MM.1S (cell line): ENCODE data around the gene IRAK1BP1.

ENCODE experiments used
- CTCF ChIP-seq: fragments of 300-600 bp; sonication (generic); IDR thresholded peaks from 2 replicates; pipeline ENCODE4 v1.5.1; 2016; ENCODE audit warnings: antibody characterized with exemption, low read length, mixed read lengths
- EZH2 ChIP-seq: fragments of 300-600 bp; sonication (generic); optimal IDR thresholded peaks from 2 replicates; pipeline ENCODE3; 2017; ENCODE audit warnings: low read depth, mild to moderate bottlenecking, antibody characterized with exemption, low read length, mixed read lengths
- EZH2phosphoT487 ChIP-seq: fragments of 300-600 bp; sonication (generic); IDR thresholded peaks from 2 replicates; pipeline ENCODE4 v1.6.1; 2018; ENCODE audit warnings: antibody characterized with exemption, low read length

GRCh38 chr6:78947529-78947928, 80.2 kb downstream of the IRAK1BP1 start:
- TF ChIP-seq CTCF (no peak), EZH2 (no peak), EZH2phosphoT487 (no peak)
